ENCODE results near the gene NCL. TPM values are rescaled to one million over a fixed set of nuclear protein-coding genes. Genes with fewer than 3 reads are reported as not detected.
"Not testable (repeated sequence)": the region's sequence is repeated elsewhere in the genome, so short reads cannot be mapped to it uniquely, and the experiment has no call there.

The NCL gene
- total RNA-seq, 6 experiments from 2014 or later: 503 to 649 (median 589) TPM

GRCh38 chr2:231461516-231461971, 2.7 kb downstream of the NCL start:
- no peak for TF ChIP-seq CTCF (IDR thresholded peaks at IDR 0.05)
- Mint-ChIP-seq H3K36me3 (ENCODE audit: low read depth) (peaks cover 69% of the 10 kb centered on the region), H3K27ac (peak overlapping the region; percentile 98), H3K27me3 (ENCODE audit: insufficient read depth) (peaks cover 5% of the 10 kb centered on the region), H3K4me3 (peak overlapping the region; percentile 95; the same call in 1 of the 2 replicates), H3K9me3 (no peaks in the 10 kb centered on the region; the same call in 1 of the 2 replicates), H3K4me1 (ENCODE audit: low read depth) (peaks cover 51% of the 10 kb centered on the region)
- DNase-seq: no peak

GRCh38 chr2:231460841-231461240, 3.4 kb downstream of the NCL start:
- not testable (repeated sequence) for H3K27me3 Mint-ChIP-seq (ENCODE audit: insufficient read depth); H3K9me3 Mint-ChIP-seq; DNase-seq
- Mint-ChIP-seq H3K27ac (peak overlapping the region; percentile 32), H3K4me3 (peak overlapping the region; percentile 23), H3K36me3 (ENCODE audit: low read depth) (peaks cover 76% of the 10 kb centered on the region), H3K4me1 (ENCODE audit: low read depth) (peaks cover 51% of the 10 kb centered on the region)

GRCh38 chr2:231460073-231460835, 4.0 kb downstream of the NCL start:
- no peaks in the 10 kb centered on the region; the same call in 1 of the 2 replicates for H3K9me3 Mint-ChIP-seq
- no peak for DNase-seq
- peaks cover 6% of the 10 kb centered on the region for H3K27me3 Mint-ChIP-seq (ENCODE audit: insufficient read depth)
- H3K4me1 Mint-ChIP-seq (ENCODE audit: low read depth): peaks cover 48% of the 10 kb centered on the region
- peak overlapping the region; percentile 23 for H3K4me3 Mint-ChIP-seq
- H3K27ac Mint-ChIP-seq: peak overlapping the region; percentile 32
- peaks cover 82% of the 10 kb centered on the region for H3K36me3 Mint-ChIP-seq (ENCODE audit: low read depth)
- TF ChIP-seq CTCF (IDR thresholded peaks at IDR 0.05): no peak

GRCh38 chr2:231458368-231458767, 5.9 kb downstream of the NCL start:
- no peak for TF ChIP-seq CTCF (IDR thresholded peaks at IDR 0.05)
- peaks cover 3% of the 10 kb centered on the region for H3K27me3 Mint-ChIP-seq (ENCODE audit: insufficient read depth)
- H3K36me3 Mint-ChIP-seq (ENCODE audit: low read depth): peaks cover 82% of the 10 kb centered on the region
- peaks cover 44% of the 10 kb centered on the region for H3K4me1 Mint-ChIP-seq (ENCODE audit: low read depth)
- peak overlapping the region; percentile 29; the same call in 1 of the 2 replicates for H3K4me3 Mint-ChIP-seq
- peak overlapping the region; percentile 26; the same call in 1 of the 2 replicates for H3K27ac Mint-ChIP-seq
- DNase-seq: no peak
- H3K9me3 Mint-ChIP-seq: no peaks in the 10 kb centered on the region; the same call in 1 of the 2 replicates

- no peaks in the 10 kb centered on the region for H3K9me3 Mint-ChIP-seq
- no peak for TF ChIP-seq CTCF (IDR thresholded peaks at IDR 0.05)
- no peak for DNase-seq
- H3K36me3 Mint-ChIP-seq (ENCODE audit: low read depth): peaks cover 70% of the 10 kb centered on the region
- no peak overlapping the region for H3K4me3 Mint-ChIP-seq
- peaks cover 12% of the 10 kb centered on the region for H3K27me3 Mint-ChIP-seq (ENCODE audit: insufficient read depth)
- peaks cover 32% of the 10 kb centered on the region for H3K4me1 Mint-ChIP-seq (ENCODE audit: low read depth)
- H3K27ac Mint-ChIP-seq: no peak overlapping the region; the same call in 1 of the 2 replicates
Measured at GRCh38 chr2:231457101-231457500, 7.2 kb downstream of the NCL start.

Measured in HFFc6 (cell line).